CD4-positive, alpha-beta T cell treated with Interleukin-12 subunit alpha and Interleukin-12 subunit beta, for 1 hour (primary cell): ENCODE data around the gene RUSC2.
"Not testable (repeated sequence)": the region's sequence is repeated elsewhere in the genome, so short reads cannot be mapped to it uniquely, and the experiment has no call there.

Source experiments
- DNase-seq: peaks from one replicate; pipeline ENCODE4 v3.0.0-alpha.2; 2020

The RUSC2 gene

DNA sequence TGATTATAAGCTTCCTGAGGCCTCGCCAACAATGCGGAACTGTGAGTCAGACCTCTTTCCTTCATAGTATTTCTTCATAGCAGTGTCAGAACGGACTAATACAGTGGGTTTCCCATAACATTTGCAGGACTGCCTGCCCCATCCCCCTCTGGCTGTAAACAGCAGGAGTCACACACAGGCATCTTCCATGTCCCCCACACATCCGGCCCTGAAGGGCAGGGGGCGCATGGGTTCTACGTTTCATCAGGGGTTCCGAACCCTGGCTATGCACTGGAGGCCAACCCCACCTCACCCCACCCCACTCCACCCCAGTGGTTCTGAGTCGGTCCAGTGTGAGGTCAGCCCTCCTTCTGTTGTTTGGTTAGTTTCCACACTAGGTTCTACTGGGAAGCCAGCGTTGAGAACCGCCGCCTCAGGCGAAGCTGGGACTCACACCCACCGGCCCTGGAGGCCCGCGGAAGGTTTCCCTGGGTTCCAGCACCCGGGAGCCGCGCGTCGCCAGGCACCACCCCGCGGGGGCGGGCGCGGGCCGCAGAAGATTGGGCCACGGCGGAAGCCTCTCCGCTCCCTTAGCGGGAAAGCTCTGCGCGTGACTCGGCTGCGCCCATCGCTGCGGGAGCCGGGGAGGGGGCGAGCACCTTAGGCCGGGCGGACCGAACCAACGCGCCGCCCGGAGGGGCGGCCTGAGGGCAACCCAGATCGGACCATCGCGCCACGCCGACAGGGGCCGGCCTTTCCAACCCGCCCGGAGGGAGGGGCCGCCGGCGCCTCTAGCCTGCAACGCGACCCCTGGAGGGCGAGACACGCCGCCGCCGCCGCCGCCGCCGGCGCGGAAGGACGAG, at the start of gene RUSC2:
TSS of gene RUSC2 (plus strand) at position 799 of the 842 bp plus-strand sequence. CDS start 56,411 bp downstream, outside the sequence.
- DNase-seq: peak; percentile 38

- no peak for DNase-seq
Observed at GRCh38 chr9:35446012-35446411, 43.9 kb upstream of the RUSC2 start.

GRCh38 chr9:35448496-35448895, 41.4 kb upstream of the RUSC2 start:
- no peak for DNase-seq

DNA sequence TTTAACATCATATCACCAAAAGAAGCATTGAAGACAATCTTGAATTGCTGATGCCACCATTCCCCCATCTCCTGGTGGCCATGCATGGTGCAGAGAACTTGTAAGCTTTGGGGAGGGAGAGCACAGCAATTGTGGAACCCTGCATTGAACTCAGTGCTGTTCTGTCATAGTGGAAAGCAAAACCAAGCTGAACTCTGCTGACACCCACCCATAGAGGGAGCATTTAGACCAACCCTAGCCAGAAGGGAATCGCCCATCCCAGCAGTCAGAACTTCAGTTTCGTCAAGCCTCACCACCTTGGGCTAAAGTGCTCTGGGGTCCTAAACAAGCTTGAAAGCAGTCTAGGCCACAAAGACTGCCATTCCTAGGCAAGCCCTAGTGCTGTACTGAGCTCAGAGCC, 37.4 kb upstream of the RUSC2 start:
- DNase-seq: no peak

GRCh38 chr9:35453786-35454185, 36.1 kb upstream of the RUSC2 start:
- no peak for DNase-seq

DNA sequence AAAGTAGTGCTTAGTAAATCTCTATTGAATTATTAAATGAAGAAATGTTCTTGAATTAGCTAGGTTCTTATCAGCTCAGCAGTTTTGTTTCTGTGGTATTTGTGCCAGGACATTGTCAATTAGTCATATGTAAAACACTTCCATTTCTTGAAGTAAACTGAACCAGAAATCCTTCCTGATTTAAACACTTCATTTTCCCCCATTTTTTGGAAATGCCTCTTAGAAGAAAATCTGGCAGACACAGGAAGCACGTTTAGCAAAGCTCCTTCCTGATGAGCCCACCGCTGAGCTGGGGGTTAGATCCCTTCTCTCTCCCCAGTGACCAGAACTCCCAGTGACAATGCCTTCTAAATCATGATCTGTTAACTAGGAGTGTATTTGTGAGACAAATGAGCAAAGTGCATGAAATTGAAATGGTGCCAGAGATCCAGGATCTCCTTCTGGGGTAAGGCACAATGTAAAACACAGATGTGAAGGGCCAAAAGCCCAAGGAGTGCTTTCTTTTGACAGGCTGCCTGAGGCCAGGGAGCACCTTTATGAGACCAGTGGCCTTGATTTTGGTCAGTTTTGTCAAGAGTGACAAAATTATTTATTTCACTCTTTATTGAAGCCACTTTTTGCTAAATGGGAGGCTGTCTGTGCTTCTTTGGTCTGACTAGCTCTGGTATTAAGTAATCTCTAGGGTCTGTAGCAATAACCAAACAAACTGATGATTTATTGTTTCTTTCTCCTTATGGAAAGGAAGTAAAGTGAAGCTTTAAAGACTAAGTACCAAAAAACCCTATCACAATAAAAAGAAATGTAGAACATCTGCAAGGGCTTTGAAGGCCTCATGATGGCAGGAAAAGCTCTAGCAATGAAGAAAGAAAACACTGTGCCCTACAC, 25.5 kb upstream of the RUSC2 start:
- no peak for DNase-seq

DNA sequence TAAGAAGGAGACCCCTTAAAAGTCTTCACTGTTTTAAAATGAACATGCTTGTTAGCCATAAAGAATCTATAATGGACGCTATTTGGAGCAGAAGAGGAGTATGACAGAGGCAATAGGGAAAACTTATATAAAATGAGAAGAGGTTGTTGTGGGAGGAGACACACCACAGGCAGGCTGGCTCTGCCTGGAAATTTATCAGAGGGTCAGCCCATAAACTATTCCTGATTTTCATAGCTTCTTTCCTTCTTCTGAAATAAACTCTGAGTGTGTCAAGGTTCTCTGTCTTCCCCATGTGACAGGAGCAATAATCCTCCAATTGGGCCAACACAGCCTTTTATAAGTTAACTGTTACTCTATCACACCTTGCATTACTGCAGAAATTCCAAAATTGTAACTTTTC, 19.6 kb upstream of the RUSC2 start:
- DNase-seq: no peak

- DNase-seq: no peak
Observed at GRCh38 chr9:35470894-35471293, 19.0 kb upstream of the RUSC2 start.

DNA sequence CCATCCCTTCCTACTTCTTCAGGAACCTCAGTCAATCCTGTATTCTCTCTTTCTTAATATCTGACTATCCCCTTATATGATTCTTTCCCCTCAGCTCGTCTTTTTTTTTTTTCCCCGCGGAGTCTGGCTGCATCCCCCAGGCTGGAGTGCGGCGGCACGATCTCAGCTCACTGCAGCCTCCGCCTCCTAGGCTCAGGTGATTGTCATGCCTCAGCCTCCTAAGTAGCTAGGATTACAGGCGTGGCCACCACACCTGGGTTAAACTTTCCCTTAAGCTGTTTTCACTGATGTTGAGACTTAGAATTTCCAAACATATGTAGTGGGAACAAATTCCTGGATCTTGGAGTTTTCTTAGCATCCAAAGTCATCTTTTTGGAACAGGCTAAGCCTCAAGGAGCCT, 13.3 kb upstream of the RUSC2 start:
- DNase-seq: no peak

- DNase-seq: peak; percentile 51
Observed at GRCh38 chr9:35477211-35477855, 12.6 kb upstream of the RUSC2 start.

DNA sequence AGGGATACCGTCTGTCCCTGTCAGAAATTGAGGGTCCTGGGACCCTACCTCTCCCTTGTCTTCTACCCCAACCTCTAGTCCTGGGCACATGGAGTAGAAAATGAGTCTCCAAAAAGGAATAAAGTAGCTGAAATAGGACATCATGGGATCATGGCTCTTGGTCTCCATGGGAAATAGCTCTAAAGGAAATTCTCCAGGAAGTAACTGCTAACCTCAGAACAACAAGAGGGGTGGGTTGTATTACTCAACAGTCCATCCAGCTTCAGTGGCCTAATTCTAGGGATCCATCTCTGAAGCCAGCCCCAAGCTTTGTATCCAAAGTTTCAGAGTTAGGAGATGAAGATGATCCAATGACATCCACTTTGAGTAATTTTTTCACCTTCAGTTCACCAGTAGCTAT, 11.0 kb upstream of the RUSC2 start:
- DNase-seq: no peak

- peak; percentile 16 for DNase-seq
Observed at GRCh38 chr9:35481347-35481975, 8.4 kb upstream of the RUSC2 start.

GRCh38 chr9:35482071-35482470, 7.8 kb upstream of the RUSC2 start:
- DNase-seq: no peak

GRCh38 chr9:35484406-35484805, 5.5 kb upstream of the RUSC2 start:
- no peak for DNase-seq

GRCh38 chr9:35487081-35487480, 2.8 kb upstream of the RUSC2 start:
- no peak for DNase-seq

- DNase-seq: no peak
Observed at GRCh38 chr9:35488021-35488420, 1.9 kb upstream of the RUSC2 start.

GRCh38 chr9:35488566-35489312, 1.2 kb upstream of the RUSC2 start:
- no peak for DNase-seq

GRCh38 chr9:35490155-35490909, 421 bp downstream of the RUSC2 start:
- no peak for DNase-seq

- DNase-seq: no peak
Observed at GRCh38 chr9:35490910-35491465, 1.1 kb downstream of the RUSC2 start.

- not testable (repeated sequence) for DNase-seq
Observed at GRCh38 chr9:35493119-35493518, 3.2 kb downstream of the RUSC2 start.

GRCh38 chr9:35495984-35496383, 6.1 kb downstream of the RUSC2 start:
- DNase-seq: no peak
